ENCODE data around the gene ACACA. TPM values are rescaled to one million over a fixed set of nuclear protein-coding genes. Genes with fewer than 3 reads are reported as not detected.
"Not testable (repeated sequence)": the region's sequence is repeated elsewhere in the genome, so short reads cannot be mapped to it uniquely, and the experiment has no call there.

Gene ACACA
- total and polyA plus RNA-seq, 2 donors from 2014 or later: 13.8 to 34.9 TPM

DNA sequence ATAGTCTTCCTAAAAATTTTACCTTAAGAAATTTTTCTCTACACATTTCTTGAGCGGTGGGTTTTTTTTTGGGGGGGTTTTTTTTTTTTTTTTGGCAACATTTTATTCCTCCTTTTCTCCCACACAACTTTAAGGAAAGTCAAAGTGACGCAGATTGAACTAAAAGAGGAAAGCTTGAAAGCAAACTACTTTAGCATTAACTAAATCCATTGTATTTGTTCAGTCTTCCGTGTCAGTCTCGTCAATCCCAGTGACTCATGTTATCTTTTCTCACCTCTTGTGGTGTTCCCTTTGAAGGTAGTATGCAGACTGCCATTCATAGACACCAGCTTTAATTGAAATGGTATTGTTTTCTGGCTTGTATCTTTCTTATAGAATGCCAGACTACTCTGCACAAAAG is 39.4 kb upstream of the ACACA start:
- Histone ChIP-seq H3K4me3 (ENCODE audit: low read length in 3 of 3) (no peak overlapping the region), H3K27me3 (ENCODE audit: control insufficient read depth, insufficient read depth, low read length) (no peaks in the 10 kb centered on the region), H3K36me3 (ENCODE audit: control insufficient read depth in 2 of 3, insufficient read depth in 3 of 3, low read length in 3 of 3) (peaks cover 0 to 11% (median 2%) of the 10 kb centered on the region in 3 donors), H3K9me3 (ENCODE audit: control insufficient read depth in 2 of 3, insufficient read depth in 1 of 3, low read length in 3 of 3) (no peaks in the 10 kb centered on the region), H3K9ac (ENCODE audit: low read length in 3 of 3) (no peak overlapping the region), H3K4me1 (ENCODE audit: control insufficient read depth in 2 of 3, insufficient read depth in 2 of 3, low read depth in 1 of 3, low read length in 3 of 3) (peaks cover 0 to 6% (median 0%) of the 10 kb centered on the region in 3 donors), H3K27ac (ENCODE audit: low read depth in 2 of 2, low read length in 2 of 2) (no peak overlapping the region)
- intact Hi-C loops (cut with DNase I): no loop called here
- TF ChIP-seq, protein P1, sequence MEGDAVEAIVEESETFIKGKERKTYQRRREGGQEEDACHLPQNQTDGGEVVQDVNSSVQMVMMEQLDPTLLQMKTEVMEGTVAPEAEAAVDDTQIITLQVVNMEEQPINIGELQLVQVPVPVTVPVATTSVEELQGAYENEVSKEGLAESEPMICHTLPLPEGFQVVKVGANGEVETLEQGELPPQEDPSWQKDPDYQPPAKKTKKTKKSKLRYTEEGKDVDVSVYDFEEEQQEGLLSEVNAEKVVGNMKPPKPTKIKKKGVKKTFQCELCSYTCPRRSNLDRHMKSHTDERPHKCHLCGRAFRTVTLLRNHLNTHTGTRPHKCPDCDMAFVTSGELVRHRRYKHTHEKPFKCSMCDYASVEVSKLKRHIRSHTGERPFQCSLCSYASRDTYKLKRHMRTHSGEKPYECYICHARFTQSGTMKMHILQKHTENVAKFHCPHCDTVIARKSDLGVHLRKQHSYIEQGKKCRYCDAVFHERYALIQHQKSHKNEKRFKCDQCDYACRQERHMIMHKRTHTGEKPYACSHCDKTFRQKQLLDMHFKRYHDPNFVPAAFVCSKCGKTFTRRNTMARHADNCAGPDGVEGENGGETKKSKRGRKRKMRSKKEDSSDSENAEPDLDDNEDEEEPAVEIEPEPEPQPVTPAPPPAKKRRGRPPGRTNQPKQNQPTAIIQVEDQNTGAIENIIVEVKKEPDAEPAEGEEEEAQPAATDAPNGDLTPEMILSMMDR (IDR thresholded peaks at IDR 0.05; ENCODE audit: borderline replicate concordance, extremely low read depth, insufficient read depth): no peak
- DNase-seq (peak in 2 of 5 donors; percentile 26 to 32), FAIRE-seq (no peak)

- intact Hi-C loops (cut with DNase I); H3K4me1 ChIP-seq (ENCODE audit: control insufficient read depth in 2 of 3, insufficient read depth in 2 of 3, low read depth in 1 of 3, low read length in 3 of 3); DNase-seq; H3K27ac ChIP-seq (ENCODE audit: low read depth in 2 of 2, low read length in 2 of 2); H3K27me3 ChIP-seq (ENCODE audit: control insufficient read depth, insufficient read depth, low read length); H3K9me3 ChIP-seq (ENCODE audit: control insufficient read depth in 2 of 3, insufficient read depth in 1 of 3, low read length in 3 of 3); H3K4me3 ChIP-seq (ENCODE audit: low read length in 3 of 3); H3K9ac ChIP-seq (ENCODE audit: low read length in 3 of 3); FAIRE-seq: not testable (repeated sequence)
- H3K36me3 ChIP-seq (ENCODE audit: control insufficient read depth in 2 of 3, insufficient read depth in 3 of 3, low read length in 3 of 3): peaks cover 0 to 22% (median 4%) of the 10 kb centered on the region in 3 donors
These were observed 34.9 kb upstream of the ACACA start for GRCh38 chr17:37441369-37442014.

- Histone ChIP-seq H3K4me3 (ENCODE audit: low read length in 3 of 3) (no peak overlapping the region), H3K4me1 (ENCODE audit: control insufficient read depth in 2 of 3, insufficient read depth in 2 of 3, low read depth in 1 of 3, low read length in 3 of 3) (no peaks in the 10 kb centered on the region), H3K9me3 (ENCODE audit: control insufficient read depth in 2 of 3, insufficient read depth in 1 of 3, low read length in 3 of 3) (no peaks in the 10 kb centered on the region), H3K27ac (ENCODE audit: low read depth in 2 of 2, low read length in 2 of 2) (no peak overlapping the region), H3K36me3 (ENCODE audit: control insufficient read depth in 2 of 3, insufficient read depth in 3 of 3, low read length in 3 of 3) (peaks cover 0 to 22% (median 4%) of the 10 kb centered on the region in 3 donors), H3K27me3 (ENCODE audit: control insufficient read depth, insufficient read depth, low read length) (no peaks in the 10 kb centered on the region), H3K9ac (ENCODE audit: low read length in 3 of 3) (no peak overlapping the region)
- DNase-seq (no peak), FAIRE-seq (no peak)
- TF ChIP-seq, protein P1 (IDR thresholded peaks at IDR 0.05; ENCODE audit: borderline replicate concordance, extremely low read depth, insufficient read depth): no peak
- intact Hi-C loops (cut with DNase I): no loop called here
These were observed 33.8 kb upstream of the ACACA start for GRCh38 chr17:37440424-37440823.

DNA sequence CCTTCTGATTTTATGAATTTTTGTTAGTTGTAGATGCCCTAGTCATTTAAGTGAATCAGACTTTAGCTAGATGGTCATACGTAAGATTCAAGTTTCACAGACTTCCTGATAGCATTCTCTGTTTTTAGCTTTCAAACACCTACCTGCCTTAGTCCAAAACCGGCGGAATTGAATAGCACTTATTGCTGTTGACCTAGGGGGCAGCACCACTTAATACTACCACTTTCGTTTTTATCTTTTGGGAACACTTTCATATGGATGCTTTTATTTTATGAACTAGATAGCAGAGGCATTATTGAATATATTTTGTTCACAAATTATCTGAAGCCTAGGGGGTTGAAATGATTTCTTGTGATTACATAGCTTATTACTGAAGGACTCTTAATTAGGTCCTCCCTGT is 31.5 kb upstream of the ACACA start:
- no peaks in the 10 kb centered on the region for H3K27me3 ChIP-seq (ENCODE audit: control insufficient read depth, insufficient read depth, low read length)
- no peaks in the 10 kb centered on the region for H3K9me3 ChIP-seq (ENCODE audit: control insufficient read depth in 2 of 3, insufficient read depth in 1 of 3, low read length in 3 of 3)
- no peak overlapping the region for H3K27ac ChIP-seq (ENCODE audit: low read depth in 2 of 2, low read length in 2 of 2)
- TF ChIP-seq, protein P1 (IDR thresholded peaks at IDR 0.05; ENCODE audit: borderline replicate concordance, extremely low read depth, insufficient read depth): no peak
- no peaks in the 10 kb centered on the region for H3K4me1 ChIP-seq (ENCODE audit: control insufficient read depth in 2 of 3, insufficient read depth in 2 of 3, low read depth in 1 of 3, low read length in 3 of 3)
- no peak overlapping the region for H3K4me3 ChIP-seq (ENCODE audit: low read length in 3 of 3)
- FAIRE-seq: no peak
- intact Hi-C loops (cut with DNase I): no loop called here
- H3K9ac ChIP-seq (ENCODE audit: low read length in 3 of 3): no peak overlapping the region
- DNase-seq: no peak
- peaks cover 0 to 16% (median 5%) of the 10 kb centered on the region in 3 donors for H3K36me3 ChIP-seq (ENCODE audit: control insufficient read depth in 2 of 3, insufficient read depth in 3 of 3, low read length in 3 of 3)

Measured in kidney (tissue), 14 donors.